ENCODE data around the gene UQCRH.

- TF ChIP-seq CTCF (IDR thresholded peaks at IDR 0.05) (no peak), POLR2A (IDR thresholded peaks at IDR 0.05) (no peak)
Measured at GRCh38 chr1:46342677-46343350, 39.3 kb downstream of the UQCRH start.
